AG04449 (cell line): ENCODE measurements around the gene CYP20A1.
"Not testable (repeated sequence)": the region's sequence is repeated elsewhere in the genome, so short reads cannot be mapped to it uniquely, and the experiment has no call there.

ENCODE experiments used
- CTCF ChIA-PET: fragments of 350-600 bp; formaldehyde crosslinking; extraction: SDS; loops from one replicate; lab custom pipeline; 2021; ENCODE audit warnings: antibody characterized with exemption; lab: Yijun Ruan, JAX
- POLR2A ChIA-PET: fragments of 400-600, 350-600 bp; formaldehyde crosslinking; extraction: SDS; loops from one replicate; lab custom pipeline; 2020; ENCODE audit warnings: antibody characterized with exemption, inconsistent platforms; lab: Yijun Ruan, JAX
- DNase-seq: peaks from one replicate; pipeline ENCODE4 v3.0.0-alpha.2; 2010; ENCODE audit warnings: low read depth, low spot score
- H3K4me3 ChIP-seq: 2 replicates; pipeline ENCODE4 v1.5.1; 2011; ENCODE audit warnings: low read depth, mild to moderate bottlenecking, control low read depth, low read length
- CTCF ChIP-seq: IDR thresholded peaks from one replicate; pipeline ENCODE4 v1.5.1; 2011; ENCODE audit warnings: mild to moderate bottlenecking, moderate library complexity, low read length, control low read depth, inconsistent platforms; ENCODE audit not compliant: insufficient read depth; ENCODE audit errors: missing control alignments

Gene CYP20A1

GRCh38 chr2:203242518-203242917 lies 3.7 kb downstream of the CYP20A1 start:
- no peak for TF ChIP-seq CTCF
- no peak for DNase-seq
- ChIA-PET CTCF (interaction anchor here (0.9 kb wide), 1 partner anchor 16 kb away, joined by 3 read pairs; no protein-coding TSS in a partner anchor), POLR2A (interaction anchor here (0.6 kb wide), 1 partner anchor 1029 kb away, joined by 3 read pairs; no protein-coding TSS in a partner anchor)
- H3K4me3 ChIP-seq = no peak overlapping the region

- no peak for DNase-seq
- H3K4me3 ChIP-seq = no peak overlapping the region
- ChIA-PET CTCF (no interaction called here), POLR2A (no interaction called here)
- no peak for TF ChIP-seq CTCF
Observed at GRCh38 chr2:203246646-203247045, 7.8 kb downstream of the CYP20A1 start.

GRCh38 chr2:203252818-203253217 lies 14.0 kb downstream of the CYP20A1 start:
- H3K4me3 ChIP-seq = no peak overlapping the region
- CTCF ChIA-PET = no interaction called here
- POLR2A ChIA-PET = no interaction called here
- no peak for TF ChIP-seq CTCF
- no peak for DNase-seq

- DNase-seq, H3K4me3 ChIP-seq, CTCF ChIA-PET, POLR2A ChIA-PET: not testable (repeated sequence)
Observed at GRCh38 chr2:203253422-203254095, 14.7 kb downstream of the CYP20A1 start.

GRCh38 chr2:203261326-203262159 lies 22.7 kb downstream of the CYP20A1 start:
- no peak for TF ChIP-seq CTCF
- ChIA-PET POLR2A (no interaction called here), CTCF (no interaction called here)
- no peak for DNase-seq
- no peak overlapping the region for H3K4me3 ChIP-seq

GRCh38 chr2:203279288-203279687 lies 40.5 kb downstream of the CYP20A1 start:
- ChIA-PET POLR2A (no interaction called here), CTCF (no interaction called here)
- no peak for DNase-seq
- no peak overlapping the region for H3K4me3 ChIP-seq
- no peak for TF ChIP-seq CTCF
